A549 (cell line): ENCODE results near the gene FREM1.

Experiments used
- CEBPB ChIP-seq, 2 experiments: fragments of >200 bp in 1 of 2; sonication (Bioruptor Twin) in 1 of 2; formaldehyde crosslinking in 1 of 2; IDR thresholded peaks; 2 replicates each; pipeline ENCODE4 v1.6.1; 2012 to 2016
- CHD4 ChIP-seq: fragments of 200-600 bp; sonication (generic); IDR thresholded peaks from 2 replicates; pipeline ENCODE4 v1.6.1; 2016; ENCODE audit warnings: antibody characterized with exemption, mild to moderate bottlenecking, borderline replicate concordance
- KDM1A ChIP-seq: fragments of 200-600 bp; sonication (generic); IDR thresholded peaks from 2 replicates; pipeline ENCODE4 v1.6.1; 2016; ENCODE audit warnings: low read depth, mild to moderate bottlenecking
- RCOR1 ChIP-seq: fragments of 150-350 bp; IDR thresholded peaks from 2 replicates; pipeline ENCODE4 v1.6.1; 2014; ENCODE audit warnings: antibody characterized with exemption, low read length, low read depth
- ZFP36 ChIP-seq: fragments of 450-650 bp; IDR thresholded peaks from 2 replicates; pipeline ENCODE4 v1.6.1; 2014; ENCODE audit warnings: borderline replicate concordance; ENCODE audit not compliant: partially characterized antibody
- TF ChIP-seq, protein P1 (sequence below): fragments of 450-650 bp; IDR thresholded peaks from 2 replicates; pipeline ENCODE4 v1.6.1; 2014; ENCODE audit warnings: antibody characterized with exemption
- TF ChIP-seq, protein P2 (sequence below): fragments of >200 bp; sonication (Bioruptor Twin); formaldehyde crosslinking; IDR thresholded peaks from 3 replicates; pipeline ENCODE4 v1.5.1; 2016
- TF ChIP-seq, protein P3 (sequence below): IDR thresholded peaks from 2 replicates; pipeline ENCODE4 v1.6.1; 2012
- TF ChIP-seq, protein P4 (sequence below): fragments of 150-350 bp; IDR thresholded peaks from 2 replicates; pipeline ENCODE4 v1.6.1; 2014; ENCODE audit warnings: low read depth, mild to moderate bottlenecking, low read length
- TF ChIP-seq, protein P5 (sequence below): fragments of 200-600 bp; sonication (generic); IDR thresholded peaks from 2 replicates; pipeline ENCODE4 v1.6.1; 2016; ENCODE audit warnings: antibody characterized with exemption, mild to moderate bottlenecking, moderate library complexity

DNA sequence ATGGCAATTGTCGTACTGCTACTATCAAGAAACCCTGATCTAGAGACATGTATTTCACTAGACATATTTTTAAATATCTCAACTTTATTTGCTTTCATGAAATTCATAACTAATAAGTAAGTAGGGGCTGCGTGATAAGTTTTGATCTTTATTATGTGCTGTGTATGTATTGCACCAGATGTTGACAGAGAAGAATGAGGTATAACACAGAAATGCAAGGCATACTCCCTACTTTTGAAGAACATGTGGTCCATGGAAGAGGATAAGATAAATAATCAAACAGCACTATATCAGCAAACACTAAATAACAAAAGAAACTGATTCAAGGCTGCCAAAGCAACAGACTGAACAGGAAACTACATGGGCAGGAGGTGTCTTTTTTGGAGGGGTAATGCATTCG is 60.9 kb downstream of the FREM1 start:
- TF ChIP-seq, protein P1, sequence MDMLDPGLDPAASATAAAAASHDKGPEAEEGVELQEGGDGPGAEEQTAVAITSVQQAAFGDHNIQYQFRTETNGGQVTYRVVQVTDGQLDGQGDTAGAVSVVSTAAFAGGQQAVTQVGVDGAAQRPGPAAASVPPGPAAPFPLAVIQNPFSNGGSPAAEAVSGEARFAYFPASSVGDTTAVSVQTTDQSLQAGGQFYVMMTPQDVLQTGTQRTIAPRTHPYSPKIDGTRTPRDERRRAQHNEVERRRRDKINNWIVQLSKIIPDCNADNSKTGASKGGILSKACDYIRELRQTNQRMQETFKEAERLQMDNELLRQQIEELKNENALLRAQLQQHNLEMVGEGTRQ, result no peak
- TF ChIP-seq, protein P2, sequence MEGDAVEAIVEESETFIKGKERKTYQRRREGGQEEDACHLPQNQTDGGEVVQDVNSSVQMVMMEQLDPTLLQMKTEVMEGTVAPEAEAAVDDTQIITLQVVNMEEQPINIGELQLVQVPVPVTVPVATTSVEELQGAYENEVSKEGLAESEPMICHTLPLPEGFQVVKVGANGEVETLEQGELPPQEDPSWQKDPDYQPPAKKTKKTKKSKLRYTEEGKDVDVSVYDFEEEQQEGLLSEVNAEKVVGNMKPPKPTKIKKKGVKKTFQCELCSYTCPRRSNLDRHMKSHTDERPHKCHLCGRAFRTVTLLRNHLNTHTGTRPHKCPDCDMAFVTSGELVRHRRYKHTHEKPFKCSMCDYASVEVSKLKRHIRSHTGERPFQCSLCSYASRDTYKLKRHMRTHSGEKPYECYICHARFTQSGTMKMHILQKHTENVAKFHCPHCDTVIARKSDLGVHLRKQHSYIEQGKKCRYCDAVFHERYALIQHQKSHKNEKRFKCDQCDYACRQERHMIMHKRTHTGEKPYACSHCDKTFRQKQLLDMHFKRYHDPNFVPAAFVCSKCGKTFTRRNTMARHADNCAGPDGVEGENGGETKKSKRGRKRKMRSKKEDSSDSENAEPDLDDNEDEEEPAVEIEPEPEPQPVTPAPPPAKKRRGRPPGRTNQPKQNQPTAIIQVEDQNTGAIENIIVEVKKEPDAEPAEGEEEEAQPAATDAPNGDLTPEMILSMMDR, result no peak
- TF ChIP-seq RCOR1 (no peak), CEBPB (IDR thresholded peaks at IDR 0.05) (no peak), ZFP36 (no peak), CHD4 (no peak), KDM1A (no peak)
- TF ChIP-seq, protein P3, sequence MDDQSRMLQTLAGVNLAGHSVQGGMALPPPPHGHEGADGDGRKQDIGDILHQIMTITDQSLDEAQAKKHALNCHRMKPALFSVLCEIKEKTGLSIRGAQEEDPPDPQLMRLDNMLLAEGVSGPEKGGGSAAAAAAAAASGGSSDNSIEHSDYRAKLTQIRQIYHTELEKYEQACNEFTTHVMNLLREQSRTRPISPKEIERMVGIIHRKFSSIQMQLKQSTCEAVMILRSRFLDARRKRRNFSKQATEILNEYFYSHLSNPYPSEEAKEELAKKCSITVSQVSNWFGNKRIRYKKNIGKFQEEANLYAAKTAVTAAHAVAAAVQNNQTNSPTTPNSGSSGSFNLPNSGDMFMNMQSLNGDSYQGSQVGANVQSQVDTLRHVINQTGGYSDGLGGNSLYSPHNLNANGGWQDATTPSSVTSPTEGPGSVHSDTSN, result no peak
- TF ChIP-seq, protein P4, sequence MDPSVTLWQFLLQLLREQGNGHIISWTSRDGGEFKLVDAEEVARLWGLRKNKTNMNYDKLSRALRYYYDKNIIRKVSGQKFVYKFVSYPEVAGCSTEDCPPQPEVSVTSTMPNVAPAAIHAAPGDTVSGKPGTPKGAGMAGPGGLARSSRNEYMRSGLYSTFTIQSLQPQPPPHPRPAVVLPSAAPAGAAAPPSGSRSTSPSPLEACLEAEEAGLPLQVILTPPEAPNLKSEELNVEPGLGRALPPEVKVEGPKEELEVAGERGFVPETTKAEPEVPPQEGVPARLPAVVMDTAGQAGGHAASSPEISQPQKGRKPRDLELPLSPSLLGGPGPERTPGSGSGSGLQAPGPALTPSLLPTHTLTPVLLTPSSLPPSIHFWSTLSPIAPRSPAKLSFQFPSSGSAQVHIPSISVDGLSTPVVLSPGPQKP, result no peak
- TF ChIP-seq, protein P5, sequence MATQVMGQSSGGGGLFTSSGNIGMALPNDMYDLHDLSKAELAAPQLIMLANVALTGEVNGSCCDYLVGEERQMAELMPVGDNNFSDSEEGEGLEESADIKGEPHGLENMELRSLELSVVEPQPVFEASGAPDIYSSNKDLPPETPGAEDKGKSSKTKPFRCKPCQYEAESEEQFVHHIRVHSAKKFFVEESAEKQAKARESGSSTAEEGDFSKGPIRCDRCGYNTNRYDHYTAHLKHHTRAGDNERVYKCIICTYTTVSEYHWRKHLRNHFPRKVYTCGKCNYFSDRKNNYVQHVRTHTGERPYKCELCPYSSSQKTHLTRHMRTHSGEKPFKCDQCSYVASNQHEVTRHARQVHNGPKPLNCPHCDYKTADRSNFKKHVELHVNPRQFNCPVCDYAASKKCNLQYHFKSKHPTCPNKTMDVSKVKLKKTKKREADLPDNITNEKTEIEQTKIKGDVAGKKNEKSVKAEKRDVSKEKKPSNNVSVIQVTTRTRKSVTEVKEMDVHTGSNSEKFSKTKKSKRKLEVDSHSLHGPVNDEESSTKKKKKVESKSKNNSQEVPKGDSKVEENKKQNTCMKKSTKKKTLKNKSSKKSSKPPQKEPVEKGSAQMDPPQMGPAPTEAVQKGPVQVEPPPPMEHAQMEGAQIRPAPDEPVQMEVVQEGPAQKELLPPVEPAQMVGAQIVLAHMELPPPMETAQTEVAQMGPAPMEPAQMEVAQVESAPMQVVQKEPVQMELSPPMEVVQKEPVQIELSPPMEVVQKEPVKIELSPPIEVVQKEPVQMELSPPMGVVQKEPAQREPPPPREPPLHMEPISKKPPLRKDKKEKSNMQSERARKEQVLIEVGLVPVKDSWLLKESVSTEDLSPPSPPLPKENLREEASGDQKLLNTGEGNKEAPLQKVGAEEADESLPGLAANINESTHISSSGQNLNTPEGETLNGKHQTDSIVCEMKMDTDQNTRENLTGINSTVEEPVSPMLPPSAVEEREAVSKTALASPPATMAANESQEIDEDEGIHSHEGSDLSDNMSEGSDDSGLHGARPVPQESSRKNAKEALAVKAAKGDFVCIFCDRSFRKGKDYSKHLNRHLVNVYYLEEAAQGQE, result no peak
